Measurements from ENCODE around the gene TRAF3.

Gene TRAF3

DNA sequence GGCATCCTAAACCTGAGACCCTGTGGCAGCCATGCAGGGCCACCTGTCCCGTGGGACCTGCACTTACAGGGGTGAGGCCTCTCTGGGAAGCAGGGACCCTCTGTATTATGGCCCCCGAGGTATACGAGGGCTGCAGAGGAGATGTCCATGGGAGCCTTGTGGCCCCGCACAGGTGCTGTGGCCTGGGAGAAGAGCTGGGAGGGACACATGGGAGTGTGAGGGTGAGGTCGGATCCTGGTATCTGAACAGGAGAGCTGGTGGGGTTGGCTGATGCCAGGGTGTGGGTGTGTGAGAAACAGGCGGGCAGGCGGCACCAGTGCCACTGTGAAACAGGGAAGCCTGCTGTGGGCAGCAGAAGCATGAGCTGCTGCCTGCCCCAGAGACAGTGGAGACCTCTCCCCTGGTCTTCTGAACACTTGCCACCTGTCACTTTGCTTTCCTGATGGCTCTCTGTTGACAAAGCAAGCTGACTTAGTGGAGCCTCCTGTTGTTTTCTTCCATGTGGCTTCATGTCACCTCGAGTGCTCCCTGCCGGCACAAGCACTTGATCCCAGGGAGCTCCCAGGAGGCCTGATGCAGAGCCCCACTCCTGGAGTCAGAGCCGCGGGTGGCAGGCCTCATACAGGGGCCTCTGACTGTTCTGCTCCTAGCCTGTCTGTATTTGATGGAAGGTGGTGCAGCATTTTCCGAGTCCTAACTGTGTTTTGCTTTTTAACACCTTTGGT, 125.4 kb downstream of the TRAF3 start:
- H3K27me3 ChIP-seq (ENCODE audit: insufficient read depth, low read length), result no peaks in the 10 kb centered on the region
- no peak overlapping the region for H3K27ac ChIP-seq (ENCODE audit: low read depth, low read length)
- no peaks in the 10 kb centered on the region for H3K79me1 ChIP-seq (ENCODE audit: low read length)
- H3K9me3 ChIP-seq (ENCODE audit: insufficient read depth, low read depth, low read length), result peaks cover 11% of the 10 kb centered on the region
- no peaks in the 10 kb centered on the region for H3K4me1 ChIP-seq (ENCODE audit: control insufficient read depth in 1 of 2, insufficient read depth in 2 of 2, low read length in 2 of 2)
- H4K91ac ChIP-seq (ENCODE audit: low read depth, low read length), result no peak overlapping the region
- no CpG with 5 or more reads among the region's 12 CpGs for whole genome bisulfite sequencing (ENCODE audit: extremely low coverage, insufficient coverage, insufficient read length)
- H2BK12ac ChIP-seq (ENCODE audit: low read length), result no peak overlapping the region
- no peak for DNase-seq
- H2AFZ ChIP-seq (ENCODE audit: insufficient read depth, low read length, poor library complexity), result no peak overlapping the region
- no peak overlapping the region for H3K23ac ChIP-seq (ENCODE audit: low read length)
- no peak overlapping the region for H4K8ac ChIP-seq (ENCODE audit: low read depth, low read length)
- no peak overlapping the region for H3K4me3 ChIP-seq (ENCODE audit: low read depth, low read length)
- no peak overlapping the region for H2BK120ac ChIP-seq (ENCODE audit: insufficient read depth, low read length, poor library complexity)
- H3K18ac ChIP-seq (ENCODE audit: low read length), result no peak overlapping the region
- no peak overlapping the region for H3K4ac ChIP-seq (ENCODE audit: low read depth, low read length)
- H4K12ac ChIP-seq (ENCODE audit: low read depth, low read length), result no peak overlapping the region
- no peak overlapping the region for H3K14ac ChIP-seq (ENCODE audit: low read length)
- no peak overlapping the region for H3K4me2 ChIP-seq (ENCODE audit: low read length)
- H3K9ac ChIP-seq (ENCODE audit: low read length), result no peak overlapping the region
- H2AK5ac ChIP-seq (ENCODE audit: low read length), result no peak overlapping the region
- no peak overlapping the region for H2BK5ac ChIP-seq (ENCODE audit: low read depth, low read length, poor library complexity)
- H3K36me3 ChIP-seq (ENCODE audit: control insufficient read depth in 1 of 2, insufficient read depth in 2 of 2, low read length in 2 of 2), result peaks cover 24 to 26% of the 10 kb centered on the region in 2 experiments
- no peaks in the 10 kb centered on the region for H3K79me2 ChIP-seq (ENCODE audit: control insufficient read depth, insufficient read depth, low read length, poor library complexity)

DNA sequence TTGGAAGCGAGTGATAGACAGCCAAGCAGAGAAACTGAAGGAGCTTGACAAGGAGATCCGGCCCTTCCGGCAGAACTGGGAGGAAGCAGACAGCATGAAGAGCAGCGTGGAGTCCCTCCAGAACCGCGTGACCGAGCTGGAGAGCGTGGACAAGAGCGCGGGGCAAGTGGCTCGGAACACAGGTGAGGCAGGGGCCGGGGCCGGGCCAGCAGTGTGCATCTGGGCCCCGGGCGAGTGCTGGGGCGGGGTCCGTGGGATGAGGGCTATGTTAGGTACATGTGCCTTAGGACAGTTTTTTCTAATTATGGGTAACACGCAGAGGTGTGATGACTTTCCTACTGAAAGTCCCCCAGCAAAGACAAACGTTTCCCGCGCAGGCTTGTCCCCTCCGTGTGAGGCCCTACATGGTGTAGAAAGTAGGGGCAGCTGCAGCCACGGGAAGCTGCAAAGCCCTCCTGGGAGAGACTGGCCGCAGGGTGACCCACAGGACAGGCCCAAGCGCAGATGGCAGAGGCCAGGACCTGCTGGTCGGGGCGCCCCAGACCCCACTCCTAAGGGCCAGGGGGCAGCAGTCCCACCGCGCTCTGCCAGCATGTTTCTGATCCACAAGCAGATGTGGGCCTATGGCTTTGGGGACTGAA, 126.1 kb downstream of the TRAF3 start:
- Histone ChIP-seq H2BK5ac (ENCODE audit: low read depth, low read length, poor library complexity) (no peak overlapping the region), H3K79me1 (ENCODE audit: low read length) (no peaks in the 10 kb centered on the region)
- WGBS (ENCODE audit: extremely low coverage, insufficient coverage, insufficient read length), result no CpG with 5 or more reads among the region's 29 CpGs

DNA sequence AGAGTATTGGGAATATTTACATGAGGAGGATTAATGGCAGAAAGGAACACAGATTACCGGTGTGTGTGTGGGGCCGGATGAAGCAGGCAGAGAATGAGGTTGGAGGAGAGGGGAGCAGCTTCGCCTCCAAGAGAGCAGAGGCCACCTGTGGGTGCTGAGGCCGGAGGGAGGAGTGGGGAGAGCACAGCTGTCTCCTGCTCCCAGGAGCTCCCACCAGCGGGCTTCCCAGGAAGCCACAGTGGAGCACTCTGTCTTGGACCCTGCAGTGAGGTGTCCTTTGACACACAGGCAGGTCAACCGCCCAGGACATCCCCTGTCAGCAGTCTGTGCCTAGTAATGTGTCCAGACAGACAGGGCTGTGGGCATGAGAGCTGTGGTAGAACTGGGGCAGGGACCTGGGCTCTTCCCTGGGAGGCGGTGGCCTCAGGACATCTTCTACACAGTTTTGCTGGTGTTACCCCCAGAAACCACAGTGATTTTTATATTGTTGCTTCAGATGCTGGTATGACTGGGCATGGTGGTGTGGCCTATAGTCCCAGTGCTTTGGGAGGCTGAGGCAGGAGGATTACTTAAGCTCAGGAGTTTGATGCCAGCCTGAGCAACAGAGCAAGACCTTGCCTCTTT, 126.8 kb downstream of the TRAF3 start:
- Histone ChIP-seq H4K12ac (ENCODE audit: low read depth, low read length) (no peak overlapping the region), H2BK120ac (ENCODE audit: insufficient read depth, low read length, poor library complexity) (no peak overlapping the region), H3K36me3 (ENCODE audit: control insufficient read depth in 1 of 2, insufficient read depth in 2 of 2, low read length in 2 of 2) (peaks cover 22 to 26% of the 10 kb centered on the region in 2 experiments), H3K4me3 (ENCODE audit: low read depth, low read length) (no peak overlapping the region), H3K4ac (ENCODE audit: low read depth, low read length) (no peak overlapping the region), H3K14ac (ENCODE audit: low read length) (no peak overlapping the region), H3K18ac (ENCODE audit: low read length) (no peak overlapping the region), H4K8ac (ENCODE audit: low read depth, low read length) (no peak overlapping the region), H4K91ac (ENCODE audit: low read depth, low read length) (no peak overlapping the region), H2BK5ac (ENCODE audit: low read depth, low read length, poor library complexity) (no peak overlapping the region), H3K4me1 (ENCODE audit: control insufficient read depth in 1 of 2, insufficient read depth in 2 of 2, low read length in 2 of 2) (no peaks in the 10 kb centered on the region), H2AK5ac (ENCODE audit: low read length) (no peak overlapping the region), H3K27ac (ENCODE audit: low read depth, low read length) (no peak overlapping the region), H3K27me3 (ENCODE audit: insufficient read depth, low read length) (no peaks in the 10 kb centered on the region), H3K9ac (ENCODE audit: low read length) (no peak overlapping the region), H3K79me1 (ENCODE audit: low read length) (no peaks in the 10 kb centered on the region), H3K4me2 (ENCODE audit: low read length) (no peak overlapping the region), H2BK12ac (ENCODE audit: low read length) (no peak overlapping the region), H3K9me3 (ENCODE audit: insufficient read depth, low read depth, low read length) (peaks cover 11% of the 10 kb centered on the region), H2AFZ (ENCODE audit: insufficient read depth, low read length, poor library complexity) (no peak overlapping the region), H3K79me2 (ENCODE audit: control insufficient read depth, insufficient read depth, low read length, poor library complexity) (no peaks in the 10 kb centered on the region), H3K23ac (ENCODE audit: low read length) (no peak overlapping the region)
- no CpG with 5 or more reads among the region's 7 CpGs for WGBS (ENCODE audit: extremely low coverage, insufficient coverage, insufficient read length)
- DNase-seq, result no peak

More for the DNA sequence above, 126.1 kb downstream of the TRAF3 start:
- Histone ChIP-seq H3K4me1 (ENCODE audit: control insufficient read depth in 1 of 2, insufficient read depth in 2 of 2, low read length in 2 of 2) (no peaks in the 10 kb centered on the region), H4K8ac (ENCODE audit: low read depth, low read length) (no peak overlapping the region), H3K18ac (ENCODE audit: low read length) (no peak overlapping the region), H3K27me3 (ENCODE audit: insufficient read depth, low read length) (no peaks in the 10 kb centered on the region), H3K23ac (ENCODE audit: low read length) (no peak overlapping the region), H3K79me2 (ENCODE audit: control insufficient read depth, insufficient read depth, low read length, poor library complexity) (no peaks in the 10 kb centered on the region), H3K4me3 (ENCODE audit: low read depth, low read length) (no peak overlapping the region), H4K12ac (ENCODE audit: low read depth, low read length) (no peak overlapping the region), H3K4ac (ENCODE audit: low read depth, low read length) (no peak overlapping the region), H3K4me2 (ENCODE audit: low read length) (no peak overlapping the region), H2AFZ (ENCODE audit: insufficient read depth, low read length, poor library complexity) (no peak overlapping the region), H2BK12ac (ENCODE audit: low read length) (no peak overlapping the region), H4K91ac (ENCODE audit: low read depth, low read length) (no peak overlapping the region), H3K9me3 (ENCODE audit: insufficient read depth, low read depth, low read length) (peaks cover 11% of the 10 kb centered on the region), H2BK120ac (ENCODE audit: insufficient read depth, low read length, poor library complexity) (no peak overlapping the region), H3K9ac (ENCODE audit: low read length) (no peak overlapping the region), H3K14ac (ENCODE audit: low read length) (no peak overlapping the region), H3K27ac (ENCODE audit: low read depth, low read length) (no peak overlapping the region), H3K36me3 (ENCODE audit: control insufficient read depth in 1 of 2, insufficient read depth in 2 of 2, low read length in 2 of 2) (peaks cover 22 to 26% of the 10 kb centered on the region in 2 experiments), H2AK5ac (ENCODE audit: low read length) (no peak overlapping the region)
- no peak for DNase-seq

GRCh38 chr14:102905116-102906108, 128.2 kb downstream of the TRAF3 start:
- no CpG with 5 or more reads among the region's 38 CpGs for whole genome bisulfite sequencing (ENCODE audit: extremely low coverage, insufficient coverage, insufficient read length)

More at GRCh38 chr14:102905116-102906108, 128.2 kb downstream of the TRAF3 start:
- H3K4ac ChIP-seq (ENCODE audit: low read depth, low read length), result no peak overlapping the region
- H3K79me2 ChIP-seq (ENCODE audit: control insufficient read depth, insufficient read depth, low read length, poor library complexity), result no peaks in the 10 kb centered on the region
- H3K36me3 ChIP-seq (ENCODE audit: control insufficient read depth in 1 of 2, insufficient read depth in 2 of 2, low read length in 2 of 2), result peaks cover 22 to 26% of the 10 kb centered on the region in 2 experiments
- H2BK120ac ChIP-seq (ENCODE audit: insufficient read depth, low read length, poor library complexity), result no peak overlapping the region
- H2AK5ac ChIP-seq (ENCODE audit: low read length), result no peak overlapping the region
- no peak for DNase-seq
- no peak overlapping the region for H3K9ac ChIP-seq (ENCODE audit: low read length)
- no peaks in the 10 kb centered on the region for H3K27me3 ChIP-seq (ENCODE audit: insufficient read depth, low read length)
- no peaks in the 10 kb centered on the region for H3K4me1 ChIP-seq (ENCODE audit: control insufficient read depth in 1 of 2, insufficient read depth in 2 of 2, low read length in 2 of 2)
- H3K79me1 ChIP-seq (ENCODE audit: low read length), result no peaks in the 10 kb centered on the region
- H3K4me2 ChIP-seq (ENCODE audit: low read length), result no peak overlapping the region
- H2BK5ac ChIP-seq (ENCODE audit: low read depth, low read length, poor library complexity), result no peak overlapping the region
- no peak overlapping the region for H3K27ac ChIP-seq (ENCODE audit: low read depth, low read length)
- H2BK12ac ChIP-seq (ENCODE audit: low read length), result no peak overlapping the region
- H3K14ac ChIP-seq (ENCODE audit: low read length), result no peak overlapping the region
- H3K9me3 ChIP-seq (ENCODE audit: insufficient read depth, low read depth, low read length), result peaks cover 14% of the 10 kb centered on the region
- no peak overlapping the region for H4K8ac ChIP-seq (ENCODE audit: low read depth, low read length)
- no peak overlapping the region for H3K4me3 ChIP-seq (ENCODE audit: low read depth, low read length)
- H4K91ac ChIP-seq (ENCODE audit: low read depth, low read length), result no peak overlapping the region
- no peak overlapping the region for H3K18ac ChIP-seq (ENCODE audit: low read length)
- H4K12ac ChIP-seq (ENCODE audit: low read depth, low read length), result no peak overlapping the region
- H2AFZ ChIP-seq (ENCODE audit: insufficient read depth, low read length, poor library complexity), result no peak overlapping the region
- no peak overlapping the region for H3K23ac ChIP-seq (ENCODE audit: low read length)
